ENCODE data around the gene KLHL36. TPM values are rescaled to one million over a fixed set of nuclear protein-coding genes. Genes with fewer than 3 reads are reported as not detected.

The KLHL36 gene
- total RNA-seq, 1 donor from 2014 or later: 78.5 TPM

GRCh38 chr16:84604477-84605013, 43.8 kb upstream of the KLHL36 start:
- no peak for DNase-seq (ENCODE audit: low read depth)
- Histone ChIP-seq H3K27me3 (ENCODE audit: control insufficient read depth, insufficient read depth, low read length) (no peaks in the 10 kb centered on the region), H3K36me3 (ENCODE audit: control insufficient read depth, insufficient read depth, low read length) (peaks cover 2% of the 10 kb centered on the region), H3K4me3 (ENCODE audit: low read depth, low read length) (no peak overlapping the region)
- no peak for TF ChIP-seq CTCF (IDR thresholded peaks at IDR 0.05; ENCODE audit: insufficient read depth, low read length, poor library complexity, severe bottlenecking)

- H3K4me3 ChIP-seq (ENCODE audit: low read depth, low read length): no peak overlapping the region
- no peaks in the 10 kb centered on the region for H3K27me3 ChIP-seq (ENCODE audit: control insufficient read depth, insufficient read depth, low read length)
- no peak for DNase-seq (ENCODE audit: low read depth)
- no peak for TF ChIP-seq CTCF (IDR thresholded peaks at IDR 0.05; ENCODE audit: insufficient read depth, low read length, poor library complexity, severe bottlenecking)
- H3K36me3 ChIP-seq (ENCODE audit: control insufficient read depth, insufficient read depth, low read length): peaks cover 4% of the 10 kb centered on the region
Measured at GRCh38 chr16:84605339-84605848, 42.9 kb upstream of the KLHL36 start.

GRCh38 chr16:84606081-84606875, 42.0 kb upstream of the KLHL36 start:
- no peak overlapping the region for H3K4me3 ChIP-seq (ENCODE audit: low read depth, low read length)
- peaks cover 4% of the 10 kb centered on the region for H3K36me3 ChIP-seq (ENCODE audit: control insufficient read depth, insufficient read depth, low read length)
- no peak for DNase-seq (ENCODE audit: low read depth)
- H3K27me3 ChIP-seq (ENCODE audit: control insufficient read depth, insufficient read depth, low read length): no peaks in the 10 kb centered on the region
- no peak for TF ChIP-seq CTCF (IDR thresholded peaks at IDR 0.05; ENCODE audit: insufficient read depth, low read length, poor library complexity, severe bottlenecking)

GRCh38 chr16:84607061-84607460, 41.2 kb upstream of the KLHL36 start:
- Histone ChIP-seq H3K27me3 (ENCODE audit: control insufficient read depth, insufficient read depth, low read length) (no peaks in the 10 kb centered on the region), H3K36me3 (ENCODE audit: control insufficient read depth, insufficient read depth, low read length) (peaks cover 4% of the 10 kb centered on the region), H3K4me3 (ENCODE audit: low read depth, low read length) (no peak overlapping the region)
- no peak for DNase-seq (ENCODE audit: low read depth)
- TF ChIP-seq CTCF (IDR thresholded peaks at IDR 0.05; ENCODE audit: insufficient read depth, low read length, poor library complexity, severe bottlenecking): no peak

GRCh38 chr16:84607694-84608093, 40.6 kb upstream of the KLHL36 start:
- TF ChIP-seq CTCF (IDR thresholded peaks at IDR 0.05; ENCODE audit: insufficient read depth, low read length, poor library complexity, severe bottlenecking): no peak
- no peak for DNase-seq (ENCODE audit: low read depth)
- peaks cover 4% of the 10 kb centered on the region for H3K36me3 ChIP-seq (ENCODE audit: control insufficient read depth, insufficient read depth, low read length)
- H3K27me3 ChIP-seq (ENCODE audit: control insufficient read depth, insufficient read depth, low read length): no peaks in the 10 kb centered on the region
- H3K4me3 ChIP-seq (ENCODE audit: low read depth, low read length): no peak overlapping the region

Measured in kidney epithelial cell (primary cell).